HG03135 (cell line): Measurements from ENCODE around the gene NCOR2.
"Not testable (repeated sequence)": the region's sequence is repeated elsewhere in the genome, so short reads cannot be mapped to it uniquely, and the experiment has no call there.

ENCODE experiments used
- ATAC-seq: cut with Tn5 transposase; IDR thresholded peaks from one replicate; pipeline ENCODE4 v1.9.1; 2021; ENCODE audit warnings: mild to moderate bottlenecking, moderate library complexity; ENCODE audit not compliant: unreplicated experiment

The NCOR2 gene

DNA sequence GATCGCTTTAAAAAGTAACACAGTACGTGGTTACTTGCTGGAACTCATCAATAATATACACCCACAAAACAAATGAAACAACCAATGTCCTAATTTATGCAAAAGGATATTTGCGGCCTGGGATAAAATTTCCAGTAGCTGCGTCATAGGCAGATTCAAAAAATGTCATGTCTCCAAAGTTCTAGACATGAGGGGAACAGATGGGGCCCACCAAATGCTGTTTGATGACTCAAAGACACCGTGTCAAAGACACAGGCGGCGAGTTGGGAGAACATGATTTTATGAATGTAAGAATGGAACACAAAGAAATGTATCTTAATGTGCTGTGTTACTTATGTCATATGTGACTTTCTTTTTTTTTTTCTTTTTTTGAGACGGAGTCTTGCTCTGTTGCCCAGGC, 34.3 kb upstream of the NCOR2 start:
- ATAC-seq: no peak

DNA sequence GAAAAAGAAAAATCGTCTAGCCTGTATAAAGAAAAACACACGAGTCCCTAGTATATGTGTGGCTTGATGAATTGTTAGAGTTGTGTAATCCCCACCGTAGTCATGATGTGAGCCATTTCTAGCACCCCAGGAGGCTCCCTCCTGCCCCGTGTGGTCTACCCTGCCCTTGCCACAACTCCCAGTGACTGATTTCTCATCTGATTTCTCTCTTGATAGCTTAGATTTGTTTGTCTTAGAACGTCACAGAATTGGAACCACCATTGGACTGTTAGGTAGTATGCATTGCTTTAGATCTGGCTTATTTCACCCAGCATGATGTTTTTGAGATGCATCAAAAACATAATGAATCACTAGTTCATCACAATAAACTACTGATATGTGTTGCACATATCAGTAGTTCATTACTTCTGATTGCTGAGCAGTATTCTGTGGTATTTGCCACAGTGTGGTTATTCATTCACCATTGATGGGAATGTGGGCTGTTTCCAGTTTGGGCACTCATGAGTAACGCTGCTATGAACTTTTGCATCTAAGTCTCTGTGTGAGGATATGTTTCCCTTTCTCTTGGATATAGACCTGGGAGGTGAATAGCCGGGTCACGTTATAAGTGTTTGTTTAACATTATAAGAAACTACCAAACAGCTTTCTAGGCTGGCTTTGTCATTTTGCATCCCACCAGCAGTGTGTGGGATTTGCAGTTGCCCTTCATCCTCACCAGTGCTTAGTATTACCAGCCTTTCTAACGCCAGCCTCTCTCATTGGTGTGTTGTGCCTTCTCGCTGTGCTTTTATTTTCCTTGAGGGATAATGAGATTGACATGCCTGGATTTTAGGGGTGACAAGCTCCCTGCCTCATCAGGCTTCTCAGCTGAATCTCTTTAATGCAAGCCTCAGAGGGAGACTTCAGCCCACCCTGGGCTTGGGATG, 31.9 kb upstream of the NCOR2 start:
- ATAC-seq: no peak

DNA sequence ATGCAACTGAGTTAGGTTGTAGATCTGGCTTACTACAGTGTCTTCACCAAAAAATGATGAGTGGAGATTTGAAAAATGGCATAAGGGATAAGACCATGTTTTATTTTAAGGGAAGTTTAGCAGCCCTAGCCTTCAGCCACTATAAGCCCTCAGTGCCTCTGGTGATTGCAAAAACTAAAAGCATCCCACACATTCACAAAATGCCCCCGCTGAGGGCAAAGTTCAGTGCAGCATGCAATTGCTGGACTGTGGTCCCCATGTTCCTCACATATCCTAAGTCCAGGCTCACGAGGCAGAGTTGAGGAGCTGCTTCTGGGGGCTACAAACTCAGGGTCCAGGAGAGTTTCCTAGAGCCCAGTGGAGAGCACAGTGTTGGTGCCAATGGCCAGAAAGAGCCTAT, 29.6 kb upstream of the NCOR2 start:
- ATAC-seq: no peak

DNA sequence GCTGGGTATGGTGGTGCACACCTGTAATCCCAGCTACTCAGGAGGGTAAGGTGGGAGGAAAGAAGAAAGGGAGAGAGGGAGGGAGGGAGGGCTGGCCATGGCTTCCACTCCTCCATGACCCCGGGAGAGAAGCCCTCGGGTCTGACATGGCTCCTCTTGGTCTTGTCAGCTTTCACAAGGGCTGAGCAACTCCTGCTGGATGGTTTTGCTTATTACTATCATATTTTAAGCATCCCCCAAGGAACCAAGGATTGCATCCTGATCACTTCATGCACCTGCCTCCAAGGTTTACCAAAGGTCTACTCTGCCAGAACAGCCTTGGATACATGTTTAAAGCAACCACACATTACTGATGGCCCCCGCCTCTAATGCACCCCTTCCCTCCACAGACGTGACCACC, 28.0 kb upstream of the NCOR2 start:
- ATAC-seq: no peak

DNA sequence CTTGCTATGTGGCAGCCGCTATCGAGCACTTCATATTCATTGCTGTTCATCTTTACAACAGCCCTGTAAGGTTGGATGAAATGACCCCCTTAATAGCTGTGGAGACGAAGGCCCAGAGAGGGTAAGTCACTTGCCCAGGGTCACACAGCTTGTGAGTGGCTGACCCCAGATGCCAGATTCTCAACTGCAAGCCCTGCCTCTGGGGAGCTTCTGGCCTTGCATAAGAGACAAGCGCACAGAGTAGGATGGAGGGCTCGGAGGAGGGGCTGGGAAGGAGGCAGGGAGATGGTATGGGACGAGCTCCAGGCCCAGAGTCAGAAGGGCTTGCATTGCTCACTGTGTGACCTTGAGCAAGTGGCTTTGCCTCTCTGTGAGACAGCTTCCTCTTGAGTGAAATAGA, 27.4 kb upstream of the NCOR2 start:
- no peak for ATAC-seq

DNA sequence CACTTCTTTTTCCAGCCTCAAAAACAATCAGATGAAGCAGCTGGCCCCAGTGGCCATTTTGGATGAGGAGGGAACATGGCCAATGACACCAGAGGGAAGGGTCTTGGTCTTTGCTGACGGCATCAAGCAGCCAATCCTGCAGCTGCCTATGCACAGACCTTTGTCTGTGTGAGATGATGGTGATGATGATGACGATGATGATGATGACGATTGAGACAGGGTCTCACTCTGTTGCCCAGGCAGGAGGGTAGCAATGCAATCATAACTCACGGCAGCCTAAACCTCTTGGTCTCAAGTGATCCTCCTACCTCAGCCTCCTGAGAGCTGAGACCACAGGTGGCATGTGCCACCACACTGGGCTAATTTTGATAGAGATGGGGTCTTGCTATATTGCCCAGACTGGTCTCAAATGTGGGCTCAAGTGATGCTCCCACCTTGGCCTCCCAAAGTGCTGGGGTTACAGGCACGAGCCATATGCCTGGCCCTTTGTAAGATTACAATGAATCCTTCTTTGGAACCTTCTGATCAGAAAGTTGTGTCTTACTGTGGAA, 26.5 kb upstream of the NCOR2 start:
- ATAC-seq: no peak

DNA sequence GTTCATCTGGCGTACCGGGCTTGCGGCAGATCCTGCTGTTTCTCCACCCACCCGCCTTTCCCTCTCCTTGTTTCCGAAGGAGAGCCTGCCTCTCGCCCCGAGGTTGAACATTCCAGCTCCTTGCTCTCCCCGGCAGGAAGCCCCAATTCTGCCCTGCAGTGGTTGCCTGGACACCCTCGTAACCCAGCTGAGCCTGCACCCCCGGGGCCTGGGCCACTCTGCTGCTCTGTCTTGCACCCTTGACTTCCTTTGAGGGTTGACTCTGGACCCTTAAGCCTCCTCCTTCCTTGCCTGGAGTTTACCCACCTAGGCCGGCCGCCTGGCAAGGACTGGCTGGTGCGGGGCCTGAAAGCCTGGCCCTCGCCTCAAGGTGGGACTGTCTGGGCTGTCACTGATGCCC, 25.8 kb upstream of the NCOR2 start:
- no peak for ATAC-seq

DNA sequence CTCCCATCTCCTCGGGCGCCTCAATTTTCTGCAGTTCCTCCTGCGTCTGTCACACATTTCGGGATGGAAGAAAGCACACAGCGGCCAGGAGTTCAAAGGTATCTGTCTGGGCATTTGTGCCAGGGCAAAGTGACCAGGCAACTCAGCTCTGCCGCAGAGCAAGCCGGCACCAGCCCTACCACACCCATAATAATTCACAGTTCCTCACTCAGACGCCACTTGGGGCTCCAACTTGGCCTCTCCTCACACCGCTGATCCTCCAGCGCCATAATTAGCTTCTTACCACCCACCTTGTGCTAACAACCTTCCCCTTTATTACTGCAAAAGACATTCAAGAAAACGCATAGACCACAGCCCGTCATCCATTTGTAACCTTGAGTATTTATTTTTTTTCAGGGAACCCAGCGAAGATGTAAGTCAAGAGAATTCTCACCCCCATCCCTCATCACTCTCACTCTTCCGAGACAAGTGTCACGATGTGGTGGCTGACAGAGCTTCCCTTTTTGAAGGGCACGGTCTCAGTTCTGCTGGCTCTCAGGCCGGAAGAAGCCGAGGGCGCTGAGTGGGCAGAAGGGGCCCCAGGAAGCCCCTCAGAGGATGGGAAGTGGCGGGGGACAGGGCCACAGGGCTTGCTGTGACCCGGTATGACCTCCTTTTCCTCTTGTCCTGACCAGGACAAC, 25.2 kb upstream of the NCOR2 start:
- ATAC-seq: no peak

DNA sequence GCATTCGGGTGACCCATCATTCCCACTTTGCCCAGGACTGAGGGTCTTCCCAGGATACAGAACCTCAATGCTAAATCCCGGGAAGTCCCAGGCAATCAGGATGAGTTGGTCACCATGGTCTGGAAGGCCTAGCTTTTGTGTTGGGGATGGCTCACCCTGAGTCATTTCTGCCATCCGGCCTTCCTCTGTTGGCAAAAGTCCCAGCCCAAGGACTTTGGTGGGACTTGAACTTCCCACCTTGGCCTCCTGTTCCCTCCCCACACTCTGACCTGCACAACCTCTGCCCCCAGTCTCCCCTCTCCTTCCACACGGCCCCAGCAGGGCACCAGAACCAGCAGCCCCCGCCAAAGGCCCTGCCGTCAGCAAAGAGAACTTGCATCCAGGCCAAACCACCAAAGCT, 24.6 kb upstream of the NCOR2 start:
- ATAC-seq: no peak

DNA sequence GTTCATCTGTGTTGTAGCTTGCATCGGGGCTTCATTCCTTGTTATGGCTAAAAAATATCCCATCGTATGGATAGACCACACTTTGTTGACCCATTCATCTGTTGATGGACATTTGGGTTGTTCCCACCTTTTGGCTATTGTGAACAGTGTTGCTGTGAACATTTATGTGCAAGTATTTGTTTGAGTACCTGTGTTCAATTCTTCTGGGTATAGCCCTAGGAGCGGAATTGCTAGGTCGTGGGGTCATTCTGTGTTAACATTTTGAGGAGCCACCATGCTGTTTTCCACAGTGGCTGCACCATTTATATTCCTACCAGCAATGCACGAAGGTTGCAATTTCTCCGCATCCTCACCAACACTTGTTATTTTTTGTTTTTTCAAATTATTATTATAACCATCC, 23.0 kb upstream of the NCOR2 start:
- ATAC-seq: no peak

DNA sequence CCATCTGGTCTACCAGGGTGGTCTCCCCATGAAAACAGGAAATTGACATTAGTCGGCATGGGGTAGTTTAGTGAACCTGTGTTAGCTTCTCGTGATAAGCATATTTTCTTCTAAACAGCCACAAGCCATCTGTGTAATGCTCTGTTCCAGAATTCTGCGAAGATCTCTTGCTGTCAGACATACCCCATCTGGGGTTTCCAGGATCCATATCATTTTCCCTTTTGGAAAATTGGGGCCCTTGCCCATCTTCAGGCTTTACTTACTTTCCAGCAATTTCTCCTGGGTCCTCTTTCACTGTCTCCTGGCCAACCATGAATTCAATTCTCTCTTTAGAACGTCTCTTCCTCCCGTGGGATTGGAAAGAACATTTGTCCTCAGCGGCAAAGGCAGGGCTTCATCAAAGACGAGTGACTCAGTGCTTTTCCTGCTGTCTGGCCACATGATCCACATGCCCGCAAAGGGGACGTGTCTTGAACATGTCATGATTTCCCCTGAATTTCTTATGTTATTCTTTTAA, 21.4 kb upstream of the NCOR2 start:
- no peak for ATAC-seq

DNA sequence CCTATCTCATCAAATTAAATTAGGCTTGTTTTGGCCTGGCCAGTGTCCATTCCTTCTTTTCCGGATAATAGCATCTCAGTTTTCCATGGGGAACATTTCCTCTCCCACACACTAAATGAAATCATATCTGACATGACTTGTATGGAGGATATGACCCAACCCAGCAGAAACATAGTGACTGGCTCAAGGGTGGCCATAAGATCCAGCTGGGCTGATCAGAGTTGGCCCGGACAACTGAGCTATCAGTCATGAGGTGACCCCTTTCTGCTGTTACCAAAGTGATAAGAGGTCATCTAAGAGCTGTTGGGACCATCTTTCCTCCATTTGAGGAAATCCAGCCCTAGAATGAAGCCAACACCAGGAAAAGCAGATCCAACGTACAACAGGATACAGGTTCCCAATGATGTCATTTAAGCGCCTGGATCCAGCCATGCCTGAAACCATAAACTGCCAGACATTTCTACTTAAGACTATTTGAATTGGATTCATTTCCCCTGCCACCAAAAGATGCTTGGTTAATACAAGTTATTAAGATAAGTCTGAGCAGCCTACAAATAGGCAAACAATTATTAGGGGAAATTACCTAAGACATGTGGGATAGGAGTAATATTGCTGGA, 20.7 kb upstream of the NCOR2 start:
- ATAC-seq: no peak

DNA sequence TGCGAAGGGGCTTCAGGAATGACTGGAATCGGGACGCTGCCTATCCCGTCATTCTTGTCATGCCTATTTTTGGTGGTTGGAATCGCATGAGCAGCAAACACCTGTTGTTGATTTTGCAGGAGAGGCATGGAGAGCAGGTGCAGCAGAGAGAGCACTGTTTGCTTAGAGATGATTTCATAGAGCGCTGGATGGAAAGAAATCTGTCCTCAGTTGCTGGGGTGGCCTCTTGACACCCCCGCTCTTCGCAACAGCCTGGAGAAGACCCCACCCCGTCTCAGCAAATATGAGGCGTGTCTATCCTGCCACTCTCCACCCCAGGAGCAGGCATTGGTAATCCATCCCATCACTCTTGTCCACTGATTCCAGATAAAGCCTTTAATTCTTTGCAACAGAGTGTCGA, 19.3 kb upstream of the NCOR2 start:
- no peak for ATAC-seq

DNA sequence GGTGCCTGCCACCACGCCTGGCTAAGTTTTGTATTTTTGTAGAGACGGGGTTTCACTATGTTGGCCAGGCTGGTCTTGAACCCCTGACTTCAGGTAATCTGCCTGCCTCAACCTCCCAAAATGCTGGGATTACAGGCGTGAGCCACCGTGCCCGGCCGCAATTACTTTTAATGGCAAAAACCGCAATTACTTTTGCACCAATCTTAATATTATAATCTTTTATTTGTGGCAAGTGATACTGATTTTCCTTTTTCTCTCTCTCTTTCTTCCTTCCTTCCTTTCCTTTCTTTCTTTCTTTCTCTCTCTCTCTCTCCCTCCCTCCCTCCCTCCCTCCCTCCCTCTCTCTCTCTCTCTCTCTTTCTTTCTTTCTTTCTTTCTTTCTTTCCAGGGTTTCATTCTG, 17.1 kb upstream of the NCOR2 start:
- ATAC-seq: not testable (repeated sequence)

DNA sequence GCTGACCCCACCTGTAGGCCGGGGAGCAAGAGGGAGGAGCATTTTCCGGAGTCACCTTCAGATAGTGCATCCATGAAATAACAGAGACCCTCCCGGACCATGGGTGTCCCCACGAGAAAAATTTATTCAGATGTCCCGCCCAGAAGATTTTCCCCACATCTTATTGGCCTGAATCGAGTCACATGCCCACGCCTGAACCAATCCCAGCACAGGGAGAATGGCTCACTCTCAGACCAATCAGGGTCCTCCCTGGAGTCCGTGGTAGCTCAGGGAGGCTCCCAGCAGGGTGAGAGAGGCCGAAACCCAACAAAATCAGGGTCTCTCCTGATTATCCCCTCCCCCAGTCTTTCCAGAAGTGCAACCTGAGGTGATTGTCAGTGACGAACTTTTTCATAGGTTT, 16.4 kb upstream of the NCOR2 start:
- ATAC-seq: no peak

DNA sequence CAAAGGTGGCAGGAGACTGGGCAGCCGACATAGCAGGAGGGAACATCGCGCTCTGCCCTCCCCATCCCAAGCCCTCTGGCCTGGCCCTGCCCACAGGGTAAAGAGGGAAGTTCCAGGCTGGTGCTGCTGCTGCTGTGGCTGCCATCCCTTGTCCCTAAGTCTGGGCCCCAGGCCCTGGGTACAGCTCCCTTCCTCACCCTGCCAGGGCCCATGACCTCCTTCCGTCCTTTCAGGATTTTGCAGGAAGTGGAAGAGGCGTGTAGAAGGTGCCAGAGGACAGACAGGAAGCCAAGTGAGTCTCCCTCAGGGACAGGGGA, 14.7 kb upstream of the NCOR2 start:
- no peak for ATAC-seq

DNA sequence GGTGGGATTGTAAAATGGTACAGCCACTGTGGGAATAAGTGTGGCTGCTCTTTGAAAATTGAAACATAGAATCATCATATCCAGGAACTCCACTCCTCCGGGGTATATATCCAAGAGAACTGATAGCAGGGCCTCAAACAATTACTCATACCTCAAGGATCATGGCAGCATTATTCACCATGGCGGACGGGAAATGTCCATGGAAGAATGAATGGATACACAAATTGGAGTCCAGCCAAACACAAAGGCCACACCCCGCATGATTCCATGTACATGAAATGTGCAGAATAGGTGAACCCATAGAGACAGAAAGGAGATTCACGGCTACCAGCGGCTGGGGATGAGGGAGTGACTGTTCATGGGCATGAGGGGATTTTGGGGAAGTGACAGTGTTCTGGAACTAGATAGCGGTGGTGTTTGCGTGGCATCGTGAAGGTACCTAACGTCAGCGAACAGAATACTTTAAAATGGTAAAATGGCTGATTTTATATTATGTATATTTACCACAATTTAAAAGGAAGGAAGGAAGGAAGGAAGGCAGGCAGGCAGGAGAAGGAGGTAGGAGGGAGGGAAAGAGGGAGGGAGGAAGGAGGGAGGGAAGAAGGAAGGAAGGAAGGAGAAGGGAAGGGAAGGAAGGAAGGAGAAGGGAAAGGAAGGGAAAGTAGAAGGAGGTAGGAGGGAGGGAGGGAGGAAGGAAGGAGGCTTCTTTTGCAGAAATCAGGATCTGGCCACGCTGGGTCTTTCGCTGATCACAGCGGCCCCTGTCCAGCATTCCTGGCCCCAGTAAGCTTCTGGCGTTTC, 14.1 kb upstream of the NCOR2 start:
- ATAC-seq: no peak

DNA sequence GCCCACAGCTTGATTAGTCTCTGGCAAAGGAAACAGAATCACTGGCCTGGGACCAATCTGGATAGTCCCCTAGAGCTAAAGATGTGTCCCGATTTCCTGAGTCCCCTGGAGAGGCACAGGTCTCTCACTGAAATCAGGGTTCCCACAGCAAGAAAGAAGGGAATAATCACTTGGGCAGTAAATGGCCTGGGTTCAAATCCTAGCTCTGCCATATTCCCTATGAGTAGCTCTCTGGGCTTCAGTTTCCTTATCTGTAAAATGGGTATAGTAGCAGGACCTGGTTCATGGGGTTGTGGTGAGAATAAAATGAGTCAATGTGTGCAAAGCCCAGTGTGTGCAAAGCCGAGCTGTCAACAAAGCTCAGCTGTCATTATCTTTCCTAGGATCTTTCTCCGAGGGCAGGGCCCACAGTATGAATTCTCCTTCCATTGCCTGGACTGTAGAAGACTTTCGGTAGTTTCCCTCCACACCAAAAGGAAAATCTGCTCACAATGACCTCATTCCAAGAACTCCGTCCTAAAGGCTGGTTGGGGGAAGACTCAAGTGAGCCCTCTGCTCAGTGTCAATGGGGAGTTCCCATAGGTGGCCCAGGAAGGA, 12.6 kb upstream of the NCOR2 start:
- ATAC-seq: no peak

DNA sequence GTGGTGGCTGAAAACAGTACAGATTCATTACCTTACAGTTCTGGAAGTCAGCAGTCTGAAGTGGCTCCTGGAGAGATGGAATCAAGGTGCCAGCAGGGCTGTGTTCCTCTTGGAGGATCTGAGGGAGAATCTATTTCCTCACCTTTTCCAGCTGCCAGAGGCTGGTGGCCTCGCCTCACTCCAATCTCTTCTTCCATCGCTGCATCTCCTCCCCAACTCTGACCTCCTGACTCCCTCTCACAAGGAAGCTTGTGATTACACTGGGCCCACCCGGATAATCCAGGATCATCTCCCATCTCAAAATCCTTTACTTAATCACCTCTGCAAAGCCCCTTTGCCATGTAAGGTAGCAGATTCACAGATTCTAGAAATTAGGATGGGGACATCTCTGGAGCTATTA, 11.4 kb upstream of the NCOR2 start:
- no peak for ATAC-seq

DNA sequence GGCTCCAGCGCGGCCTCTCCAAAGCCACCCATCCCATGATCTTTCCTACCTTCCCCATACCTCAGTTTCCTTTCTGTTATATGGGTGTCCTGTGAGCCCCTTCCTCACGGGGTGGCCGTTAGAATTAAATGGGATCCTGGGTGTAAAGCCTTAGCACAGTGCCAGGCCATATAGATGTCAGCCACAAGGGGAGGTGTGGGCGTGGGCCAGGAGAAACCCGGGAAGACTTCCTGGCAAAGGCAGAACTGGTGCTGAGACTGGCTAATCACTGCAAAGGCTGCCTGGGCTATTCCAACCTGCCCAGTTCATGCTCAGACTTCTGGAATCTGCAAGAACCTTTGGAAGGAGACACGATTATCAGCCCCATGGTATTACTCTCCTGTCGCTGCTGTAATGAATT, 11.0 kb upstream of the NCOR2 start:
- no peak for ATAC-seq
